GM19240 (cell line): ENCODE results near the gene FAM120B.
A peak's percentile ranks its signal among the peaks of the same experiment; 100 is the strongest.

ENCODE experiments used
- DNase-seq: peaks from one replicate; pipeline ENCODE4 v3.0.0; 2011; ENCODE audit warnings: low spot score; ENCODE audit not compliant: insufficient read length

The FAM120B gene

DNA sequence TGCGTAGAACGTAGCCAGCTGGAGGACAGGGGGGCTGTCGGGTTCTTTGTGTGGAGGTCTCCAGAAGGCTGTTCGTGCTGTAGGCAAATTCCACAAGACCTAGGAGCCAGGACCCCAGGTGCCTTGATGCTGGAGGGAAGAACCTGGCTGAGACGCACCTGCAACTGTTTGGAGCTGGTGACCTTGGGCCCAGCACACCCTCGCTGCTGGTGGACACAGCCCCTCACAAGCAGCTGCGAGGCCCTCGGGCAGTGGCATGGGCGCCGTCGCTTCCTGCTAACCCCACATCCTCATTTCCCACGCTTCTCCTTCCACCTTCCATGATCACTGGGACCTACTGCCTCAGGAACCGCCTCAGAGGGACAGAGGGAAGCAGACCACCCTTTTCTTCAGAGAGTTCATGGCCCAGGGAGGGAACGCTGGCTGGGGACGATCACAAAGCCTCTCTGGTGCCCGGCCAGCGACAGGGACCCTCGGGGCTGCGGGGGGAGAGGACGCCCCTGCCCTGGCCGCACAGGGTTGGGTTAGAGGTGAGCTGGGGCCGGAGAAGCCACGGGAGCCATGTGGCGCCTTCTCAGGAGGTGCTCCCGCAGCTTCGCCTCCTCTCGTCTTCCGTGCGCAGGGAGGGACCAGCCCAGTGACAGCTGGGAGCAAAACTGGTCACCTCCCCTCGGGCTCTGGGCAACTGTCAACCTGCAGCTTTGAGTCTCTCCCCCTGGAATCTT is 34.1 kb upstream of the FAM120B start:
- DNase-seq: no peak

DNA sequence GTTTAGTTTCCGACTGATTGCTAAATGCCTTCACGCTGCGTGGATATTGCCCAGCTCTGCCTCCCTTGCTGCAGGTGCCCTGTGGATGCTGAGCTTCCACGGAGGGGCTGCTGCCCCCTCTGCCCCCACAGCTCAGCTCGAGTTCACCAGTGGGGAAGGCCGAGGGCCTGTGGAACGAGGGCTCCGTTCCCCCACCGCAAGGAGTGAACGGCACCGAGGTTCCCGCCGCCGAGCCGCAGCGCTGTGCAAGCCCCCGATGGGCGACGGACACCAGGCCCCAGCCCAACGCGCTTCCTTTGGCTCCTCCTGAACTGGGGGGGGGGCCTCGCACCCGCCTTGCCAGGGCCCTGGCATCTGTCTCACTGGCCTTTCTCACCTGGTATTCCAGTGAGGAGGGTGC is 33.4 kb upstream of the FAM120B start:
- no peak for DNase-seq

DNA sequence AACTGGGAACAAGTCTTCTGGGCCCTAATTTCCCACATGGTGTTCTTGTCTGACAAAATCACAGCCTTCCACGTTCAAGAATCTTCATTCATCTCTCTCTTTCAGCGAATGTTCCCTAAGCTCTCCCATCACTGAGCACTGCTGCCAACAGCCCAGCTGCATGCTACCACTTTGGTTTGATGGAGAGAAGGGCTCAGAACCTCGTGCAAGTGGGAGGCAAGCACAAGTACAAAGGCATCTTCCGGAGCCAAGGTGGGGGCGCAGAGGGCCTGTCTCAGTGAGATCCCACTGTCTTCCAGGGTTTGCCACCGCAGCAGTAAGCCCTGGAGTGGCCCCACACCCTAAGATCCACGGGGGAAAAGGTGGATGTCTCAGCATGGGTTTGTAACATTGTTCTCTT is 32.9 kb upstream of the FAM120B start:
- no peak for DNase-seq

DNA sequence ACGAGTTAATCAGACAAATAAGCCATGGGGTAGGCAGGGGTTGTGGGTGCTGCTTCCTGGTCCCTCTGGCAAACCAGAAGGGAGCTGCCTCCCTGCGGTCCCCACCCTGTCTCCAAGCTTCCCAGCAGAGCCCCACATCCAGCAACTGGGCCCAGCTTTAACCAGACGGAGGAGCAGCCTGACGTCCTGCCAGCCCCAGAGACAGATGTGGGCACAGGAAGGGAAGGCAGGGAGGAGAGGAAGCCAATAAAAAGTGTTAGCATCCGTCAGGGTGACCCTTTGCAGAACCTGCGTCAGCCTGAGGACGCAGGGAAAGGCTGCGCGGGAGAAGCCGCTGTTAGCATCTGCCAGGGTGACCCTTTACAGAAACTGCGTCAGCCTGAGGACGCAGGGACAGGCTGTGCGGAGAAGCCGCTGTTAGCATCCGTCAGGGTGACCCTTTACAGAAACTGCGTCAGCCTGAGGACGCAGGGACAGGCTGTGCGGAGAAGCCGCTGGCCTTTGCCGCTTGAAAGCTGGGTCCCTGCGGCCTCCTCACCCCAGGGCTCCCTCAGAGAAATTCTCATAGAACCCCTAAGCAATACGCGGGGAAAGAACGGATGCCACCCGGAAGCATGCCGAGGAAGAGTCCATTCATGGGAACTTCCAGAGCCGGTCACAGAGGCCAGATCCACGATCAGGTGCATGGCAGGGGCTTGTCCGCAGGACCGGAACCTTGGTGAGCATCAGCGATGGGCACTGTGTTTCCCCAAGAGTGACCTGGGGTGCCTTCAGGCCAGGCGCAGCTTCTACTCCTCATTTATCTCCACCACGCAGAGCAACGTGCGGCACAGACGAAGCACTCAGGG is 31.6 kb upstream of the FAM120B start:
- no peak for DNase-seq

DNA sequence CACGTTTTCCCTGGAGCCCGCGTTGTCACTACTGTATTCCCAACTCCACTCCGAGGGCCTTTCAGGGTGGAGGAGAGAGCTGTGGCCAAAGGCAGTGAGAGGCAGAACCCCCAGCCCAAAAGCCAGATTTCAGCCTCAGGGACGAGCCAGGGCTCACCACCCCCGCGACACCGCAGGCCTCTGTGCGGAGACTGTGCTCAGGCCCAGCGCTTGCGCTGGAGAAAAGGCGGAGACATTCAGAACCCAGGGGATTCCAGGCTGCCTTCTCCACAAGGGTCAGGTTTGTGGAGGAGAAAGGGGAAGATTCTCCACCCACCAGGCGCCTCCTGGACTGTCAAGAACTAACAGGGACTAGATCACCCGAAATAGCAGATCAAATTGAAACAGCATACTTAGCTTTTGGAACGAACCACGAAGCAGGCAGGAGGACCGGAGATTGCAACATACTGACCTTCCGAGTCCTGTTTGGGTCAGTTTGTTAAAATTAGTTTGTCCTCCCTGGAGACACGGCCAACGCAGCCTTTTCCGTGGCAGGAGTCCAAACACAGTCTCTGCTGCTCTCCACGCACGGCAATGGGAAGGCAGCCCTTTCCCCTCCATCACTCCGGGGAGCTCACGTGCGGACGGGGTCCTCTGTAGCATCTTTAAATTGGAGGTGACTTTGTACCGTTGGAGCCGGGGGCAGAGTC is 30.0 kb upstream of the FAM120B start:
- DNase-seq: no peak

DNA sequence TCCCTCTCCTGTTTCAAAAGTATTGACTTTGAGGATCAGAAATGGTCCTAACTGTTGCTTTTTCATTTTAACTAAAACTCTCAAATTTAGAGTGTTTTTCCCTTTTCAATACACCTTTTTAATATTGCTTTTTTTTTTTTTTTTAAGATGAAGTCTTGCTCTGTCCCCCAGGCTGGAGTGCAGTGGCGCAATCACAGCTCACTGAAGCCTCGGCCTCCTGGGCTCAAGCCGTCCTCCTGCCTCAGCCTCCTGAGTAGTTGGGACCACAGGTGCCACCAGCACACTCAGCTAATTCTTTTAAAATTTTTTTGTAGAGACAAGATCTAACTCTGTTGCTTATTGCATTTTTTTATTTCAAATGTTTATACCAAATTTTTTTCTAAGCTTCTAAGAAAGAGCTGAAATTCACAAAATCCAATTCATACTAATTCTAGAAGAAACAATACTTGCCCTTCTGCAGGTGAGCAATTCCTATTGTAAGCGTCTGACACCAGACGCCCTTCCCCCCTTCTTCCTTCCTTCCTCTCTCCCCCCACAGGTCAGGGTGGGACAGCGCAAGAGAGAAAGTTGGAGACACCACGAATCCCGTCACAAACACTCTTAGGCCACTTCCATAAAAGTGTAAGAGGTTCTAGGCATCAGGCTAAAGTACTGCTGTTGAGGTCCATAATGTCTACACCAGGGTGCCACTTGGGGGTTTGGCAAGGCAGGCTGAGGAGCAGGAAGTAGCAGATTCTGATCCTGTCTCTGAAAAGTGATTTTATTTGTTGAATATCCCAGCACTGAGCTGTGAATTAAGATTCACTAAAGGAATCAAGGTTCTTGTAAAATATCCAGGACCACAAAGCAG is 28.4 kb upstream of the FAM120B start:
- no peak for DNase-seq

DNA sequence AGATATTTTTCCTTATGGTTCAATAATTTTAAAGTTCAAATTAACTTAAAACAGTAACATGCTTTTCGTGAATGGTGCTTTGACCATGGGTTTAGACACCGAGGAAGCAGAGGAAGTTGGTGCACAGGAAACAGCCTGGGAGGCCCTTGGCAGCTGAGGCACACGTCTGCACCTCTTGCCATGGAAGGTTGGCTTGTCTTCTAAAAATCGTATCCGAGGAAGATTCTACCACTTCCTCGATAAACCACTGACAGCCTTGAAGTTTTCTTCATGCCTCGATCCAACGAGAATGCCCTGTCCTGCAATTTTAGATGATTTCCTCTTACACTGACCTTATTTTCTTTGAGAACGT is 27.8 kb upstream of the FAM120B start:
- DNase-seq: no peak

DNA sequence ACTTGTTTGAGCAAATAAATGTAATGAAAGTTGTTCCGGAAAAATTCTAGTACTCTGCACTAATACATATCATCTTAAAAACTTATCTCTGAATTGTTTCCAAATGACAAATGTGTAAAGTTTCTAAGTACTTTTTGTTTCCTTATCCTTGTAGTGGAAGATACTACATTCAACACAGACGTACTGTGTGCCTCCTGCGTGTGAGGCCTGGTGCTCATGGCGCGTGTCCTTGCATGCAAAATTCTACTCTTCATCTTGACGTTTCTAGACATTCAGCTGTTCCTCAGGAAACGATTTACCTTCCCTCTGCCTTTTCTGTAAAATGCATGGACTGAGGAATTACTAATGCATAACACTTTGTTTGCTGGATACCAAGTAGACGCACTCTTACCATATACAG is 27.1 kb upstream of the FAM120B start:
- DNase-seq: no peak

DNA sequence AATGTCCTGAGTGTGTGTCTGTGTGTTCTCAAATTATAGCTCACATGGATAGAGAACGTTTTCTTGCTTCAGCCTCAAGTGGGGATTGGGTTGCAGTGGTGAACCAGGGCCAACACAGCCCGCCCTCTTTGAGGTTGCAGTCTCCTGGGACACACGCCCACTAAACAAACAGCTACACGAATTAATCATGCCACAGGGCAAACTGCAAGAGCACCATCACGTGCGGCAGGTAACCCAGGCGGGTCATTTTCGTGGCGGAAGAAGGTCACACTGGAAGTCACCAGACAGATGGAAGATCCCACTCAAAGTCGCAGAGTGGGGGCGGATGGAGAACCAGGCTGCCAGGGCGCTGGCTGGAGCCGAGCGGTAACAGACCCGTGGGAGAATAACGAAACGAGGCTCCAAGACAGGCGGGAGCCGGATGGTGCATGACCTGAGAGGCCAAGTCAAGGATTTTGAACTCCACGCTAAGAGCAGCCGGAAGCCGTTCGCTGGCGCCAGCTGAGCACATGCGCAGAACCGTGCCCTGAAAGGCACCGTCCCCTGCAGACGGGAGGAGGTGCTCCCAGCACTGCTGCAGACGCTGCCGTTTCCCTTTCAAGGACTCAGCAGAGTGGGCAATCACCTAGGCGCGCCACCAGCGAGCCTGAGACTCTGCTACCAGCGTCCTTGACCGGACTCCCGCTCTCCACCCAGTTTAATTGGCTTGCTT is 26.4 kb upstream of the FAM120B start:
- DNase-seq: peak; percentile 51

DNA sequence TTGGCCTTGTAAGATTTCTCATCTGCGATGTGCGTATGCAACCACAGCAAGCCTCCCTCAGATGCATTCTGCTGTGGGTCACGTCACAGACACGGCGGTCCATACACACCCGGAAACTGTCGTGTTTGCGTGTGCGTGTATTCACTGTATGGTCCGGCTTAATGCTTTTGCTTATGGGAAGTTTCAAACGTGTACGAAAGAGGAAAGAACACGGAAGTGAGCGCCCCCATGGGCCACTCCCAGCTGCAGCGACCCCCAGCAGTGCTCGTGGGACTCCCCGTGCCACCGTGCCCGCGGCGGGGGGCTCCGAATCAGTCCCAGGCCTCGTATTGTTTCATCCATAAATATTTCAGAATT is 25.9 kb upstream of the FAM120B start:
- DNase-seq: no peak

DNA sequence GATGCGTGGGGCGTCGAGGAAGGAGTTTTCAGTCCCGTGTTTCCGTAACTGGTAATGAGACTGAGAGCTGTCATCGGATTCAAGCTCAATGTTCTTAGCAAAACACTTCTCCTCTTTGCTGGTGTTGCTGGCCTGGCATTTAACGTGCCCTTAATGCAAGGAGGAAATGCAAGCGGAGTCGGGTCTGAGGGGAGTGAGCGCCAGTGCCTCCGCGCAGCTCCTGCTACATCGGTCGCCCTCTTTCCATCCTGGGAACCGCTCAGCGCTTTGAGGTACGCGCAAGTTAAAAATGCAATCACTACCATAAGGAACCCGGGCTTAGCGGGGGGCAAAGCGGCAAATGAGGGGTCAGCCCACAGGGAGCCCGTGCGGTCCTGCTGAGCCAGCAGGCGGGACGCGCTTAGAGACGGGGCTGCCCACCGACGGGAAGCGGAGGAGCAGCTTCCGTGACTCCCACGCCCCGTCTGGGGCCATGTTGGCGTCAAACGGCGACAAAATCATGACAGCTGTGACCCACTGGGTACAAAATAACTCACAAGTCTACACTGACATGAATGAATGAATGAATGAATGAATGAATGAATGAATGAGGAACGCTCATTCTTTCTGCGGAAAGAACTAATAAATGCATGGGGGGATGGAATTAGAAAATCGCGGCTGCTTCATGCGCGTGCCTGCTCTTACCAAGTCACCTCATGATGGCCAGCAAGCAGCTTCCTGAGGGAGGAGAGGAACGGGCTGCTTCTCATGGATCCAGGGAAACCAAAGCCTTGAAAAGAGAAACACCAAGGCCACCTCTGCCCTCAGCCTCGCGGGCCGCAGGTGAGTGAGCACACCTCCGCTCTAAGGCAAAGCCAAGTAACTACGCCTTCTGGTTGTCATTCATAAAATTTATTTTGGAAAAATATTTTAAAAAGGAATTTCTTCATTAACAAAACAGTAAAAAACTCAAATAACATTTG is 24.9 kb upstream of the FAM120B start:
- DNase-seq: no peak

DNA sequence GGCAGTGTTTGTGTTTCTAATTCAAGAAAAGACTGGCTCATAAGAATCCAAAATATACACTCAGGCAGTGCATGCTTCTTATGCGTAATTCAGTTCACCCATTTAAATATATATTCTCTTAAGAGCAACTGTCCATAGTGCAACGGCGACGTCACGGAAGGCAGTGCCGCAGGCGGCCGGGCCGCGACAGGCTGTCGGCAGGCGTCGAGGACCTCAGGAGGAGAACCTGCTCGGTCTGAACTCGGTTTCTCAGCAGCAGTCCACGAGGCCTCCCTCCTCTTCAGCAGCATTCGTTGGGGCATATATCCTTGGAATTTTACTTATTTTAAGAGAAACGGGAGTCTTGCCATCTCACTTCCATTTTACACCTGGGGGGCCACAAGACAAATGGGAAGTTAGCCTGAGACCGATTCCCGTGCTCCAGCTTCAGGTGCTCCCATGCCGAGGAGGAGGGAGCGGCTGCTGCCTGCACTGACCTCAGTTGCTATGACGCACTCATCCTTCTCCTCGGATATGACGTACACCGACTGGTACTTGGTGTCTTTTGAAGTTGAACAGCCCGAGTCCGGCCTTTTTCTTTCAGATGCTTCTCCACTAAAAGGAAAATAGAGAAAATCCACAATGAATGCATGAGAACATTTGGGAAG is 23.9 kb upstream of the FAM120B start:
- no peak for DNase-seq

DNA sequence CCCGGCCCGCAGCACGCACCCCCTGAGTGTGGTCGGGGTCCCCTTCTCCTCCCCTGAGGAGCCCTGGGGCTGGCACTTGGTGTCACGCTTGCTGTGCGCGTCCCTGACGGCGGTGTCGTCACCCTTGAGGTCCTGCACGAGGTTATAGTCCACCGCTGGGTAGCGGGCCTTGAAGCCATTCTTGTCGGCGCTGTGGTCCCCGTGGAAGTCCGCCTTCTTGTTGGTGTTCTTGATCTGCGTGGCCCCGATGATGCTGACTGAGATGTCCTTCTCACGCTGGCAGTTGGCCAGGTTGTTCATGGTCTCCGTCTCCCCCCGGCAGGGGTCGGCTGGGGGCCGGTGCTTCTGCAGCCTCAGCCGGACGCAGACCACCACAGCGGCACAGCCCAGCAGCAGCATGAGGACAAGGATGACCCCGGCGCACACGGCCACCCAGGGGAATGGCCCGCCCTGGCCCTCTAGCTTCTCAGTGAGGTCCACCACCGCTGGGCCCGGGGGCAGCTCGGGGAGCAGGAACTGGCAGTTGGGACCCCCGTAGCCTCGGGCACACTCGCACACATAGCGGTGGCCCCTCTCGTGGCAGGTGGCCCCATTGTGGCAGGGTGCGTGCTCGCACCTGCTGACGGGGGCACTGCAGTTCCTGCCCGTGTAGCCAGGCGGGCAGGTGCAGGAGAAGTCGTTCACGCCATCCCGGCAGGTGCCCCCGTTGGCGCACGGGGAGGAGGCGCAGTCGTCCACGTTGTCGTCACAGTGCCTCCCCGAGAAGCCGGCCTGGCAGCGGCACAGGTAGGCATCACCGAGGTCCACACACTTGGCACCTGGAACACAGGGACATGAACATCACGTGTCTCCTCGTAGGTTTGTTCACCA is 23.1 kb upstream of the FAM120B start:
- no peak for DNase-seq

DNA sequence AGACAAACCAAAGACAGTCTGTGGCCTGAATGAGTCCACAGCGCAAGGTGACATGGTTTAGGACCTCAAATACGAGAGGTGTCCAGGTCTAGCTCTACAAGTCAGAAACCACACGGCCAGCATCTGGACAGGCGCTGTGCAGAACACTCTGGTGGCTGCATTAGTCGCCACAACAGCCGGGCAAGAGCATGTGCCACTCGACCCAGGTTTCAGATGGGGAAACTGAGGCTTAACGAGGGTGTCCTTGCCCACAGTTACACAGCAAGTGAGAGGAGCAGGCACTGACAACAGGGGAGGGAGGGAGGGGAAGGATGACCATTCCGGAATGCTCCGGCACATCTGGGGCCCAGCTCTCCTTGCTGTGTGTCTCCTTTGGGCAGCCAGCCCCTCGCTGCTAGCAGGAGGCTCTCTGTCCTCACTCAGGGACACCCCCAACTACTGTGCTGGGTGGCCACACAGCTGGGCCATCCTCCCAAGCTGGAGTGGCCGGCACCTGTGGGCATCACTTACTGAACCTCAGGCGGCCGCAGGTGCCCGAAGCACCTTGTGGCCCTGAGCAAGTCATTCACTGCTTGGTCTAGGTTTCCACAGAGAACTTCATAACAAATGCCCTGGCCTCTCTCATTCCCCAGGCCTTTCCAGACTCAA is 22.3 kb upstream of the FAM120B start:
- no peak for DNase-seq

DNA sequence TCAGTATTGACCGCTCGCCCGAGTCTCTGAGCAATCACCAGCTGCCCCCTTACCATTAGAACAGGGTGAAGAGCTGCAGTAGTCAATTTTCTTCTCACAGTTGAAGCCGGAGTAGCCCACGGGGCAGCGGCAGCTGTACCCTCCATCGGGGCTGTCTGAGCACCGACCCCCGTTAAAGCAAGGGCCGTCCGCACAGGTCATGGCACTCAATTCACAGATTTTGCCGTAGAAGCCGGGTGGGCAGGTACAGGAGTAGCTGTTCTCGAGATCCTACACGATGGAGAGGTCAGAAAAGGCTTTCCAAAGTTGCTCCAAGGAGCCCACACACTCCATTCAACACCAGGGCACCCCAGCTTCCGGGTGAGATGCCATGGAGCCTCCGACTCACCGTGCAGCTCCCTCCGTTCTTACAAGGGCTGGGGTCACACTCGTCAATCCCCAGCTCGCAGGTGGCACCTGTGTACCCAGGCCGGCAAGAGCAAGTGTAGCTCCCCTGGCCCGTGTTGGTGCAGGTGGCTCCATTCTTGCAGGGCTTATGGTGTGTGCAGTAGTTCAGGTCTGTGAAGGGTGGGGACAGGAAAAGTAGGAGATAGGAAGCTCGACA is 21.6 kb upstream of the FAM120B start:
- no peak for DNase-seq

DNA sequence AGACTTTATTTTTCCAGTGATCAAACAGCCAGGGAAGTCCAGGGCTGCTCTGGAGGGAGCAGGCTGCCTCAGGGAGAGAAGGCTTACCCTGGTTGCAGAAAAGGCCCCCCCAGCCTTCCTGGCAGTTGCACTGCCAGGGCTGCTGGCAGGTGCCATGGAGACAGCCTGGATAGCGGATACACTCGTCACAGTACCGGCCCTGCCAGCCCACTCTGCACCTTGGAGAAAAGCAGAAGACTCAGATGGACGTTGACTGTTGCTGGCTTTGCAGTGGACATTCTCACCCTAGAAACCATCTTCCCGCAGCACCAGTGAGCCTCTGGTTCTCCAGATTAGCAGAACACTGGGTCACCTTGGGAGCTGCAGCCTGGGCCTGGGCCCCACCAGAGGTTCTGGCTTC is 21.1 kb upstream of the FAM120B start:
- no peak for DNase-seq

DNA sequence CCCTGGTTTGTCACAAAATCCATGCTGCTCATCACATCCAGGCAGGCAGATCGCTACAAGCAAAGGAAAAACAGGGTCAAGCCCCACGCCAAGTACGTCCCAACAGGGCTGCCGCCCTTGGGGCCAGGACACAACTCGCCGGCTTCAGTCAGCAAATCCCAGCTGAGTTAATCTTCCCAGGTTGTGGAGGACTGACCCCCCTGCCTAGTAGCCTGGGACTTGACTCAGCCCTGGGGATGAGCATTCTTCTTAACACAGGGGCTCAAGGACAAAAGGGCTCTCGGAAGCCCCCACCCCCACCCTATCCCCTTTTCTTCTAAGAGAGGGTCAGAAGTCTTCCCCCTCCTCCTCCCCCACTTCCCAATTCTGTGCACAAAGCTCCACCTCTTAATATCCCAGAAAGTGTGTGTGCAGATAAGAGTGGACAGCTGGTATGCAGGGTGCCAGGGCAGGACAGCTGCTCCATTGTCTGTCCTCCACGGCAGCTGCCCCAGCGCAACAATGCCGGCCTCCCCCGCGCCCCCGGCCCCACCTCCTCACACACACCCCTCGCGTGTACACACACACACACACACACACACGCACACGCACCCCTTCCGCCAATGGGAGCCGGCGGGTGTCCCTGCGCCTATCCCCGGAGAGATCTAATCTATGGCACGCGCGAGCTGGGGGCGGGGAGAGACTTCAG is 20.2 kb upstream of the FAM120B start:
- DNase-seq: no peak
